Gastrocnemius medialis (tissue), 4 donors: ENCODE measurements around the gene SORT1.

ENCODE experiments used
- CTCF ChIP-seq, 5 experiments: fragments of 450-650 bp in 3 of 5; fragments of 200-600 bp in 2 of 5; sonication (generic) in 2 of 5; IDR thresholded peaks in 4 of 5; conservative IDR thresholded peaks in 1 of 5; 1 replicate in 4 of 5; 2 replicates in 1 of 5; pipeline ENCODE4 v1.5.1; 2016 to 2019; ENCODE audit warnings: antibody characterized with exemption in 5 of 5, mild to moderate bottlenecking in 3 of 5, moderate library complexity in 3 of 5
- POLR2A ChIP-seq, 2 donors: fragments of 450-650 bp; IDR thresholded peaks; one replicate each; pipeline ENCODE4 v1.6.1; 2017; ENCODE audit warnings: antibody characterized with exemption in 2 of 2, mild to moderate bottlenecking in 2 of 2, moderate library complexity in 2 of 2

DNA sequence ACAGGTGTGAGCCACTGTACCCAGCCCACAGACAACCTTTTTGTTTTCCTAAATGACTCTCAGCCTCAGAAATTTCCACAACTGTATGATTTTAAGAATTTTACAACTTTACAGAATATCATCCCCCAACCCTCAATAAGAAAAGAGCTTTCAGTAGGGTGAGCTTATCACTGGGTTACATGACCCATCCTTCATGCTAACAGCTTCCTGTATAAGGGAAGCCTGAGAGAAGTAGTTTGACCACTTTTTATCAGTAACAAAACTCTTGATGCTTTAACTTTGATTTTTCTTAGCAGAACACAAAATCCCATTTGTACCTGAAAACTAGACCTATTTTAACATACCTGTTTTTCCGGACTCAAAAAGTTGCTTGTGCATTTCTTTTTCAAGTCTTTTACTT, 81.2 kb downstream of the SORT1 start:
- TF ChIP-seq CTCF (IDR thresholded peaks at IDR 0.05 in 4 of 5, conservative IDR thresholded peaks at IDR 0.05 in 1 of 5) (no peak), POLR2A (IDR thresholded peaks at IDR 0.05) (no peak)
